SK-N-MC (cell line): ENCODE data around the gene HOXB4.

ENCODE experiments used
- EZH2 ChIP-seq: fragments of 200-600 bp; sonication (generic); IDR thresholded peaks from one replicate; pipeline ENCODE4 v1.6.1; 2017; ENCODE audit warnings: antibody characterized with exemption
- FOXP2 ChIP-seq: optimal IDR thresholded peaks from 2 replicates; pipeline ENCODE3; 2011; ENCODE audit warnings: mild to moderate bottlenecking, moderate library complexity; ENCODE audit not compliant: insufficient read depth; ENCODE audit errors: extremely low read length, control extremely low read depth
- POLR2AphosphoS5 ChIP-seq: IDR thresholded peaks from 2 replicates; pipeline ENCODE4 v1.6.1; 2012; ENCODE audit warnings: mild to moderate bottlenecking, low read depth, low read length, borderline replicate concordance

DNA sequence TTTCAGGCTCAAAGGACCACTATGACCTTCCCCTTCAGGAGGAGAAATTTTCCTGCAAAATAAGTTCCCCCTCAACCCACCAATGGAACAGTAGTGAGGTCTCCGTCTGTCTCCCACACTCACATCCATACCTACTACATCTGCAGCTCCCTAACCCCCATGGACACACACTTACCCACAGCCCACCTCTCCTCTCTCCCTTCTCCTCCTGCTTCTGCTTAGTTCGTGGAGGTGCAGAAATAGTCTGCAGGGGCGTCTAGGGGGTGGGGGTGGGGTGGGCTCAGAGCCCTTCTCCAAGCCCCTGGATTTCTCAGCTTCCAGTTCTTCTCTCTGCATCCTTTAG lies 8.9 kb downstream of the HOXB4 start:
- TF ChIP-seq POLR2AphosphoS5 (no peak), EZH2 (no peak), FOXP2 (no peak)
